RCC 7860 (cell line): ENCODE results near the gene CLGN.

Source experiments
- DNase-seq: peaks from one replicate; pipeline ENCODE4 v3.0.0-alpha.2; 2015; ENCODE audit warnings: low spot score
- FAIRE-seq: peaks from 2 replicates; lab custom pipeline; 2012; peaks lifted over from hg19 to GRCh38; lab: Jason Lieb, UNC

The CLGN gene

GRCh38 chr4:140388015-140388414, 39.4 kb downstream of the CLGN start:
- FAIRE-seq: no peak
- no peak for DNase-seq

DNA sequence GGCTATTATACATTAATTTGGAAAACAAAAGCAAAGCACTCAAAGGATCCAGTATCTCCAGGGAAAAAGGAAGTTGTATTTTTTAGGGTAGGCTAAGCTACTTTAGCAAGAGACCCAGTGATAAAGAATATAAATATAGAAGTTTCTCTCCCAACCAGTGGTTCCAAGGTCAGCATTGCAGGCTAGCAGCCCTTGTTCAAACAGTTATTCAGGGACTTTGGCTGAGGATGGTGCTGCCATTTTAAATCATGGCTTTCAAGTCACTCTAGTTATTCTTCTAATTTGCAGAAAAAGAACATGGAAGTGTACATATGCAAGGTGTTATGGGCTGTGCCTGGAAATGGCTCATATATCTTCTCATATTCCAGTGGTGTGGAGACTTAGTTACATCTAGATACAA, 44.7 kb downstream of the CLGN start:
- DNase-seq: no peak
- no peak for FAIRE-seq

DNA sequence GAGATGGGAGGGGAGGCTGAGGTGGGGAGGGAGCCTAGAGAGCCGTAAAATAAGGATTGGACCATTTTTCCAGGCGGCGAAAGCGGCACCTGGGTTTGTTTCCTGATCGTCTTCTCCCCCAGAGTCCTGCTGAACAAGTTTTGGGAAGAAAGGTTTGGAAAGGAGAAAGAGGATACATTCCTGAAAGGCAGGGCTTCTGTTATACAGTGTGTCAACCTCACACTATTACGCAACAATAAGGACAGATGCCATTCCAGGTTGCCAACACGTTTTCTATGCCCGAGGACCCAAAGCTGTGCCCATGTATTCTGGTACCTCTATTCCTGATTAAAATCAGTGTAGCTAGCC, 53.3 kb downstream of the CLGN start:
- no peak for FAIRE-seq
- DNase-seq: no peak

DNA sequence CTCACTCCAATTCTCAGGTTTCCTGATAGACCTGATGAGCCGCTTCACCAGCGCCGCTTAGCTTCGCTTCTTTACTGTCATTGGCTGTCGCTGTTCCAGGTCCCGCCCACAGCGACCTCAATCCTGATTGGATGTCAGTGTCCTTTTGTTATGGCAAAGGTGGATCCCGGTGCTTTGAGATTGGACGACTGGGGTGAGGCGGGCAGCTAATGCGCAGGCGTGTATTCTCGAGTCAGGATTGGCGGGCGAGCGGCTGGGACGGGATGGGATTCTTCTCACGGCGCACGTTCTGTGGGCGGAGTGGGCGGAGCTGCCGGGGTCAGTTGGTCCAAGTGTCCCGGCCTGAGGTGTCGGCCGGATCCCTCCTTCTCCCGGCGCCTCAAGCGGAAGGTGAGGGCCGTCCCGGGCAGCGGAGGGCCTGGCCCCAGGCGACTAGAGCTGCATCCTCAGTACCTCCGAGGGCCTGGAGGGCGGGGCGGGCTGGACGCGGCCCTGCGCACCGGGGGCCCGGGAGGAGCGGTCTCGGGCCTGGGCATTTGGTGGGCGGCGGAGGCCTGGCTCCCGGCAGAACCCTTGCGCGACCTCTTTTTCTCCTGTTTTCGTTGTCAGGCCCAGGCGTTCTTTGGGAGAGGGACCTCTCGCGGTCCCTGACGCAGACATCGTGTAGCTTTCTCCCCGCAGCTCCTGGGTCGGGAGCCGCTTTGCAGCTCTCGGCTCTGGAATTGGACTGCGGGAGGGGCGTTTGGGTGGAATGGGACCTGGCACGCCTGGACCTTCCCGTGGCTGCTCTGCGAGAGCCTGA, 53.9 kb downstream of the CLGN start, which contains the start of gene SCOC:
Gene SCOC, plus strand, starts transcription at position 319 of the 802 bp plus-strand sequence. CDS start 5,525 bp downstream, outside the sequence.
- DNase-seq (peak; percentile 97), FAIRE-seq (peak; percentile 96)

DNA sequence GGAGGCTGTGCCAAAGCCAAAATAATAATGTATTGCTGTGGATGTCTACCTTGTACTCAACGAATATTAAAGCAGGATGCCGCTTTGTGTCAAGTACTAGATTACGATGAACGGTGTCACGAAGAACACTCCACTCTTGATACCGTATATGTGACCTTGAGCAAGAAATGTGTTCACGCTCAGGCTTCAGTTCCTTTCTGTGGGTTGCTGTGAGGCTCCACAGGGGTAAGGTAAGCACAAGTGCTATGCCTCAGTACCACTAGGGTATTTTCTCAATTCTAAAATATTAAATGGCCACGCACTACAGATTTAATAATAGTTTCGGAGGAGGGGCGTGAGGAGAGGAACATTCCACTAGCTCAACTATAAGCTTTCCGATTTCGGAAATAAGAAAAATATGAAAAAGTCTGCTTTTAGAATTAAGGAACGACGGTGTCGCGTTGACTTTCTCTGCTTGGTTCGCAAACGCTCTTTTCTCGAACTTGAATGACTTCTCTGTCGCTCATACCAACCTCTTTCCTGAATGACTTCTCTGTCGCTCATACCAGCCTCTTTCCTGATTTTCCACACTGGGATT, 54.6 kb downstream of the CLGN start:
- DNase-seq: no peak

GRCh38 chr4:140368686-140369085, 58.8 kb downstream of the CLGN start:
- no peak for FAIRE-seq
- no peak for DNase-seq

More for the DNA sequence above, 54.6 kb downstream of the CLGN start:
- no peak for FAIRE-seq

- DNase-seq (no peak), FAIRE-seq (no peak)
Measured at GRCh38 chr4:140367738-140368137, 59.7 kb downstream of the CLGN start.

DNA sequence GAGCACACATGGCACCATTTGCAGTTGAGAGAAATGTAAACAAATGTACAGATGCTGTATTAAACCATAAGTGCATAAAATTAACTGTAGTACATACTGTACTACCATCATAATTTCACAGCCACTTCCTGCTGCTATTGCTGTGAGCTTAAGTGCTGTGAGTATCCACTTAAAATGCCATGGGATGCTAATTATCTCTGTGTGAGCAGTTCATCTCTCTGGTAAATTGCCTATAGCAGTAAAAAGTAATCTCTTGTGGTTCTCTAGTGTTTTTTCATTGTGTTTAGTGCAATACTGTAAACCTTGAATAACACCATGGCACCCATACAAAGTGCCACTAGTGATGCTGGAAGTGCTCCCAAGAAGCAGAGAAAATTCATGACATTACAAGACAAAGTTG, 63.9 kb downstream of the CLGN start:
- no peak for FAIRE-seq
- DNase-seq: no peak

DNA sequence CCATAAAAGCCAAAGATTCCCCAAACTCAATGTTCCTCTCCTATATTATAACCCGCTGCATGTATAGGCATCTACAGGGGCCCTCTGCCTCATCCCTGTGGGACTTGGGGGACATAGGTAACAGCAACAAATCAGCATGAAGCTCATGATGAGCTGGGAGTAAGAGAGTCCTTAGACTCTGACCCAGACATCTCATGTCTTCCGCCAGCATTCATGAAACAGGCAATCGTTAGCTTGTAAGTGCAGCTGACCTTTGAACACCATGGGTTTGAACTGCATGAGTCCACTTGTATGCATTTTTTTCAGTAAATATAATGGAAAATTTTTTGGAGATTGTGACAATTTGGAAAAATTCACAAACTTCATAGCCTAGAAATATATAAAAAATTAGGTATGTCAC, 64.4 kb downstream of the CLGN start:
- DNase-seq (no peak), FAIRE-seq (no peak)

DNA sequence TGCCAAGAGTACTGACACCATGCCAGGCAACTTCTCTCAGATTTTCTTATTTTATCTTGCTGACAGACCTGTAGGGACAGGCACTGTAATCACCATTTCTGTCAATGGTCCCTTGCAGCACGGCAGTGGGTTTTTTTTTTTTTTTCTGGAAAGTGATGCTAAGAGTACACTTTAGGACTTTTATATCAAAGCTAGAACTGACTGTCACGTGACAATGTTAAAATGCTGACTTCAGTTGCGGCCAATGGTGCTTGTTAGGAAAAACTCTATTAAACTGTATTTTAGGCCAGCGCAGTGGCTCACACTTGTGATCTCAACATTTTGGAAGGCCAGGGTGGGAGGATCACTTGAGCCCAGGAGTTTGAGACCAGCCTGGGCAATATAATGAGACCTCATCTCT, 66.3 kb downstream of the CLGN start:
- no peak for FAIRE-seq
- no peak for DNase-seq

- peak; percentile 22 for FAIRE-seq
Measured at GRCh38 chr4:140359562-140360427, 67.7 kb downstream of the CLGN start.

GRCh38 chr4:140358281-140358680, 69.2 kb downstream of the CLGN start:
- FAIRE-seq (no peak), DNase-seq (no peak)

More at GRCh38 chr4:140359562-140360427, 67.7 kb downstream of the CLGN start:
- DNase-seq: peak; percentile 37

- no peak for DNase-seq
- no peak for FAIRE-seq
Measured at GRCh38 chr4:140357868-140358267, 69.6 kb downstream of the CLGN start.

DNA sequence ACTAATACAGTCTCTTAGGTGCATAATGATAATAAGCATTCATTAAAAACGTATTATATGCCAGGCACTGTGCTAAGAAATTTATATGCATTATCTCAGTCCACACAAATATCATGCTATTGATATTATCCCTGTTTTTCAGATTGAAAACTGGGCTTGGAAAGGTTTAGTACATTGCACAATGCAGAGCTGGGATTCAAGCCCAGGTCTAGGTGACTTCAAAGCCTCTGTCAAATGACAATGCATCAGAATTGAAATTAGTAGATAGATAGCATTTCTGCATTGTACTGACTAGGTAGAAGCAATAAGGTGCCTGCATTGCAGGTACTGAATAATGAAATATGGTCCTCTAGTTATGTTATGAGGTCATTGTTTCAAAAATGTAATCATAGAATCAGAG, 72.2 kb downstream of the CLGN start:
- DNase-seq (no peak), FAIRE-seq (no peak)

DNA sequence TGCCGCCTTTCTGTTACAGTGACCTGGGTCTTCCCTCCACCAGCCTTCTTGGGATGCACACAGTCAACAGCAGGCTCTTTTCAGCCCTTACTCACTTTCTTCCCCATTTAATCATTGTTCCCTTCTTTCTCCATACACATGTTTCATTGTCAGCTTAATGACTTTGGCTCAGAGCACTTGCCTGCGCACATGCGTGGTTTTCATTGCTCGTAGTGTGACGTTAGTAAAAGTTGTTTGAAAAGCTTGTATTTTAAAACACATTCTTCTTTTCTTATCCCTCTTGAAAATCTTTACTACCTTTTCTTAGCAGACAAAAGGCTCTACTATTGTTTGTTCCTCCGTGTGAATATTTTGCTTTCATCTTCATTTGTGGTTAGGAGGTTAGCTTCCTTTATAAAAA, 73.7 kb downstream of the CLGN start:
- FAIRE-seq: no peak
- DNase-seq: no peak

- FAIRE-seq (no peak), DNase-seq (no peak)
Measured at GRCh38 chr4:140351093-140352075, 76.1 kb downstream of the CLGN start.

DNA sequence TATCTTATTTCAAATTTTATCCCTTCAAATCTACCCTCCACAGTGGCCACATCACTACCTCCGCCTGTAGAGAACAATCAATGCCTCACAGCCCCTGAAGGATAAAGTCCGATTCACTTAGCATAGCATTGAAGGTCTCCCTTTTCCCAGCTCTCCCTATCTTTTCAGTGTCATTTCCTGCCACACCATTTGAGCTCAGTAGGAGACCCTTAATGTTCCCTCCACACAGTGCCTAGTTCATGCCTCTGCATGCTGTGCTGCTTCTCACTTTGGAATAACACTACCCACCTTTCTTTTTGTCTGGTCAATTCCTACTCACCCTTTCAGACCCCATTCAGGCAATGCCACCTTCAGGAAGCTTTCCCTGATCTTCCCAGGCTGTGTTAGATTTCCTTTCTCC, 77.6 kb downstream of the CLGN start:
- FAIRE-seq (no peak), DNase-seq (no peak)

- DNase-seq (no peak), FAIRE-seq (no peak)
Measured at GRCh38 chr4:140346136-140346535, 81.3 kb downstream of the CLGN start.

DNA sequence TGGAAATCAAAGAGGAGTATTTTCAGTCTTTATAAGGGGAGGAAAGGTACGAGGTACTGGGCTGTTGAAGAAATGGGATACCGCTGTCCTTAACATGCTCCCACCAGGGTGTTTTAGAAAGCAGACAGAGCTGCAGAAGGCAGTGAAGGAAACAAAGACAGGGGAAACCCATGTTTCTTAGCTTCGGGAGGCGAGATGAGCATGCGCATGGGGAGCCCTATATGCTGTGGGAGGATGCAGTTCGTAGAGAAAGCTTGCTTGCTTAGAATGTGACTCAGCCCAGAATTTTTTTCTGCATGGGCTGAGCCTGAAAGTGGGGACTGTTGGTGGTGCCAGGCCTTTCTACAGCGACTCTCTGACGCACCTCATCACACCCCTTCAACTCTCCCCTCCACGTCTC, 82.8 kb downstream of the CLGN start:
- no peak for FAIRE-seq
- no peak for DNase-seq

DNA sequence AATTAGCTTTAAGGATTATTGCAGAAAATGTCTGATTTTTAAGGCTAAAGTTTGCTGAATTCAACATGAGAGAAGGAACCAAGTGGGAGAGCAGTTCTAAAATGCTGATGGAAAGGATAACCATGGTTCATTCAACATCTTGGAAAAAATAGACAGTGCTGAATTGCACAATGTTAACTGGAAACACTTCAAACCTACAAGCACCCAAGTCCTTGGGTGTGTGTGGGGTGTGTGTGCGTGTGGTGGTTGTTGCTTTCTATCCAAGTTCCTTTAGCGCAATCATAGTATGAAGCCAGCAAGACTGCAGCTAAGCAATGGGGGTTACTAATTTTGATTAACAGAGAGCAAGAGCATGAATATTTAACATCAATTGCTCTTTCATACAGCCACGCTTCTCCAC, 83.3 kb downstream of the CLGN start:
- DNase-seq (no peak), FAIRE-seq (no peak)
